Smooth muscle cell of bladder (primary cell): ENCODE data around the gene DCLRE1C. TPM values are rescaled to one million over a fixed set of nuclear protein-coding genes. Genes with fewer than 3 reads are reported as not detected.

ENCODE experiments used
- total RNA-seq: library from RNA; depleted of rRNA; stranded (reverse); fragments of >200 nt; gene quantifications from 2 replicates; pipeline ENCODE4 v1.2.3, GENCODE V29; 2014

Gene DCLRE1C
- 7.8 and 7.9 TPM in 2 replicates for total RNA-seq

GRCh38 chr10:14954001-14954770 lies at the start of gene DCLRE1C:
Gene DCLRE1C (minus strand): TSS chr10:14954096. CDS start chr10:14954010, 86 bp downstream.

GRCh38 chr10:14959221-14960057 lies 5.5 kb upstream of the DCLRE1C start, which contains the start of gene MEIG1:
Gene MEIG1 (plus strand): TSS chr10:14959388. CDS start chr10:14966469, 7,081 bp downstream.

GRCh38 chr10:14878266-14879123 lies 75.4 kb downstream of the DCLRE1C start, which contains the start of gene SUV39H2:
Gene SUV39H2 (plus strand): TSS chr10:14878866. CDS start chr10:14878889, 23 bp downstream.

Other genes with a start within 250 kb of the DCLRE1C start
- gene FAM107B, start 179.2 kb downstream of the DCLRE1C start, total RNA-seq, result 16.2 and 16.8 TPM in 2 replicates
- 1.1 and 2.2 TPM in 2 replicates for gene CDNF, start 116.1 kb downstream of the DCLRE1C start, total RNA-seq
- gene HSPA14, start 115.8 kb downstream of the DCLRE1C start, total RNA-seq, result 10.4 and 11.9 TPM in 2 replicates
- gene MSANTD7, start 115.8 kb downstream of the DCLRE1C start, total RNA-seq, result 14.5 and 17.2 TPM in 2 replicates
- 5.8 and 10.4 TPM in 2 replicates for gene SUV39H2, start 75.2 kb downstream of the DCLRE1C start, total RNA-seq
- 0.28 TPM in 1 of 2 replicates, not detected in the other for gene MEIG1, start 5.3 kb upstream of the DCLRE1C start, total RNA-seq
- gene OLAH, start 89.8 kb upstream of the DCLRE1C start, total RNA-seq, result under 0.01 and 0.09 TPM in 2 replicates
- gene ACBD7, start 134.7 kb upstream of the DCLRE1C start, total RNA-seq, result 0.43 and 0.55 TPM in 2 replicates
- gene RPP38, start 143.3 kb upstream of the DCLRE1C start, total RNA-seq, result 10.3 and 10.5 TPM in 2 replicates
- 32.3 and 44.6 TPM in 2 replicates for gene NMT2, start 214.6 kb upstream of the DCLRE1C start, total RNA-seq